ENCODE measurements around the gene GLP2R.
"Not testable (repeated sequence)": the region's sequence is repeated elsewhere in the genome, so short reads cannot be mapped to it uniquely, and the experiment has no call there.

Gene GLP2R

GRCh38 chr17:9825641-9826150 is at the start of gene GLP2R:
TSS of gene GLP2R (plus strand) at chr17:9825924. CDS start at chr17:9826064, 140 bp downstream.
- TF ChIP-seq CTCF (IDR thresholded peaks at IDR 0.05; ENCODE audit: low read depth, low read length): no peak
- DNase-seq (ENCODE audit: extremely low read depth, low read depth): no peak

- DNase-seq (ENCODE audit: extremely low read depth, low read depth): no peak
- TF ChIP-seq CTCF (IDR thresholded peaks at IDR 0.05; ENCODE audit: low read depth, low read length): no peak
Measured at GRCh38 chr17:9776911-9777310, 48.8 kb upstream of the GLP2R start.

- TF ChIP-seq CTCF (IDR thresholded peaks at IDR 0.05; ENCODE audit: low read depth, low read length): no peak
Measured at GRCh38 chr17:9780552-9780951, 45.2 kb upstream of the GLP2R start.

DNA sequence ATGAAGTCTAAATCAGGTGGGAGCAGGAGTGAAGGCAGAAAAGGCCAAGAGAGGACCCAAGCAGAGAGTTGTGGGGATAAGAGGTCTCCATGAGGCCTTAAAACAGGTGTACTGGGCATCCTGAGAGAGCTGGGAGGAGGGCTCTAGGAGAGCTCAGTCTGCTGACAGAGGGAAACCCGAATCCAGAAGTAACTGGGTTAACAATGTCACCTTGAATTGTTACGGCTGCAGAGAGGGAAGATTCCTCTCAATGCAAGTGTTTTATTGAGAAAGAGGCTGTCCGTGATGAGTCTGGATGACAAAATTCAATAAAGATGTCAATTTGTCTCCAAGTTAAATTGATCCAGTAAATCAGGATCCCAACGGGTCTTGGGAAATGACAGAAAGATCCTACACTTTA is 42.7 kb upstream of the GLP2R start:
- no peak for DNase-seq (ENCODE audit: extremely low read depth, low read depth)
- TF ChIP-seq CTCF (IDR thresholded peaks at IDR 0.05; ENCODE audit: low read depth, low read length): no peak

More at GRCh38 chr17:9780552-9780951, 45.2 kb upstream of the GLP2R start:
- DNase-seq (ENCODE audit: extremely low read depth, low read depth): no peak

GRCh38 chr17:9783465-9783864 is 42.3 kb upstream of the GLP2R start:
- not testable (repeated sequence) for DNase-seq (ENCODE audit: extremely low read depth, low read depth)

GRCh38 chr17:9784544-9784943 is 41.2 kb upstream of the GLP2R start:
- no peak for TF ChIP-seq CTCF (IDR thresholded peaks at IDR 0.05; ENCODE audit: low read depth, low read length)
- no peak for DNase-seq (ENCODE audit: extremely low read depth, low read depth)

- no peak for DNase-seq (ENCODE audit: extremely low read depth, low read depth)
Measured at GRCh38 chr17:9788601-9789000, 37.1 kb upstream of the GLP2R start.

More at GRCh38 chr17:9788601-9789000, 37.1 kb upstream of the GLP2R start:
- TF ChIP-seq CTCF (IDR thresholded peaks at IDR 0.05; ENCODE audit: low read depth, low read length): no peak
